GM12801 (cell line): ENCODE data around the gene SLC25A42.

Experiments
- TF ChIP-seq, protein P1 (sequence below): IDR thresholded peaks from one replicate; pipeline ENCODE4 v1.5.1; 2011; ENCODE audit warnings: control low read depth; ENCODE audit not compliant: insufficient read length; ENCODE audit errors: extremely low read depth

The SLC25A42 gene

DNA sequence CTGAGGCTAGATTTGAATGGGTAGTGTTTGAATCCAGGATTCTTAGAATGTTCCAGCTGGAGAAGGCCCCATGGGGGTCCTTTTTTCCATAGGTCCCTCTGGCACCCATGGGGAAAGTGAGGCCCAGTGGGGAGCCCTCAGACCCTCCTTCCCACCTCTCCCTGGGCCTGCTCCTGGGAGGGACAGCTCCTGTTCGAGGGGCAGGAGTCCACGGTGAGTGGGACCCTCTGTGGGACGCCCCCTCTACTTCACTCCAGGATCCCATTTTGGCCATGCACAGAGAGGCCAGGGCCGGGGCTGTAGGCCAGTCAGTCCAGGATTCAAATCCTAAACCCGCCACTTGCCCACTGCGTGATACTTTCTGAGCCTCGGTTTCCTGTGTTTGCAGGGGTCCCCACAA is 98.7 kb downstream of the SLC25A42 start:
- TF ChIP-seq, protein P1, sequence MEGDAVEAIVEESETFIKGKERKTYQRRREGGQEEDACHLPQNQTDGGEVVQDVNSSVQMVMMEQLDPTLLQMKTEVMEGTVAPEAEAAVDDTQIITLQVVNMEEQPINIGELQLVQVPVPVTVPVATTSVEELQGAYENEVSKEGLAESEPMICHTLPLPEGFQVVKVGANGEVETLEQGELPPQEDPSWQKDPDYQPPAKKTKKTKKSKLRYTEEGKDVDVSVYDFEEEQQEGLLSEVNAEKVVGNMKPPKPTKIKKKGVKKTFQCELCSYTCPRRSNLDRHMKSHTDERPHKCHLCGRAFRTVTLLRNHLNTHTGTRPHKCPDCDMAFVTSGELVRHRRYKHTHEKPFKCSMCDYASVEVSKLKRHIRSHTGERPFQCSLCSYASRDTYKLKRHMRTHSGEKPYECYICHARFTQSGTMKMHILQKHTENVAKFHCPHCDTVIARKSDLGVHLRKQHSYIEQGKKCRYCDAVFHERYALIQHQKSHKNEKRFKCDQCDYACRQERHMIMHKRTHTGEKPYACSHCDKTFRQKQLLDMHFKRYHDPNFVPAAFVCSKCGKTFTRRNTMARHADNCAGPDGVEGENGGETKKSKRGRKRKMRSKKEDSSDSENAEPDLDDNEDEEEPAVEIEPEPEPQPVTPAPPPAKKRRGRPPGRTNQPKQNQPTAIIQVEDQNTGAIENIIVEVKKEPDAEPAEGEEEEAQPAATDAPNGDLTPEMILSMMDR = no peak
